IMR-90 (cell line): ENCODE results near the gene SVBP. TPM values are rescaled to one million over a fixed set of nuclear protein-coding genes. Genes with fewer than 3 reads are reported as not detected.

Experiments used
- ATAC-seq: fragments of 200-7000 bp; cut with Tn5 transposase; 2 replicates; pipeline ENCODE4 v1.9.1; 2020; ENCODE audit warnings: low read depth, mild to moderate bottlenecking, moderate library complexity
- BruUV-seq: library from RNA; stranded (reverse); fragments of 400-500 nt; replicated peaks from 2 replicates; lab custom pipeline; 2021; lab: Mats Ljungman, UMichigan
- CTCF ChIA-PET: fragments of 300-600 bp; formaldehyde crosslinking; extraction: SDS; loops from one replicate; lab custom pipeline; 2021; ENCODE audit warnings: antibody characterized with exemption; lab: Yijun Ruan, JAX
- POLR2A ChIA-PET: fragments of 300-600 bp; sonication (Branson Sonifier 250); formaldehyde crosslinking; loops from one replicate; lab custom pipeline; 2022; ENCODE audit warnings: antibody characterized with exemption; ENCODE audit not compliant: unreplicated experiment; lab: Charles Lee
- DNase-seq: peaks from one replicate; pipeline ENCODE4 v3.0.0; 2013
- H2AFZ ChIP-seq: replicated peaks from 2 replicates; pipeline ENCODE3; 2013; ENCODE audit warnings: low read length, mild to moderate bottlenecking; ENCODE audit not compliant: poor library complexity
- H2AK5ac ChIP-seq: 2 replicates; pipeline ENCODE4 v1.6.1; 2013; ENCODE audit warnings: low read depth, low read length, inconsistent platforms
- H2AK9ac ChIP-seq: replicated peaks from 2 replicates; pipeline ENCODE3; 2013; ENCODE audit warnings: mild to moderate bottlenecking, low read depth, low read length, moderate library complexity; ENCODE audit not compliant: poor library complexity
- H2BK120ac ChIP-seq: 2 replicates; pipeline ENCODE4 v1.6.1; 2013; ENCODE audit warnings: low read depth, low read length, inconsistent platforms
- H2BK15ac ChIP-seq: 3 replicates; pipeline ENCODE4 v1.6.1; 2013; ENCODE audit warnings: low read depth, low read length, inconsistent platforms
- H2BK20ac ChIP-seq: 2 replicates; pipeline ENCODE4 v1.6.1; 2013; ENCODE audit warnings: low read depth, mild to moderate bottlenecking, inconsistent platforms, low read length, moderate library complexity
- H2BK5ac ChIP-seq: 2 replicates; pipeline ENCODE4 v1.6.1; 2013; ENCODE audit warnings: mild to moderate bottlenecking, low read depth, low read length, inconsistent platforms; ENCODE audit not compliant: poor library complexity, severe bottlenecking
- H3K14ac ChIP-seq: replicated peaks from 2 replicates; pipeline ENCODE4 v1.6.1; 2013; ENCODE audit warnings: low read depth, low read length, inconsistent platforms
- H3K18ac ChIP-seq: 2 replicates; pipeline ENCODE4 v1.6.1; 2013; ENCODE audit warnings: low read depth, low read length, control low read depth
- H3K23ac ChIP-seq: 2 replicates; pipeline ENCODE4 v1.6.1; 2013; ENCODE audit warnings: low read depth, low read length, inconsistent platforms
- H3K27ac ChIP-seq: 2 replicates; pipeline ENCODE4 v1.5.1; 2013; ENCODE audit warnings: mild to moderate bottlenecking, control low read depth, low read length; ENCODE audit not compliant: insufficient read depth
- H3K27me3 ChIP-seq: 2 replicates; pipeline ENCODE4 v1.6.1; 2013; ENCODE audit warnings: low read length; ENCODE audit not compliant: control insufficient read depth, insufficient read depth
- H3K36me3 ChIP-seq: 2 replicates; pipeline ENCODE4 v1.6.1; 2013; ENCODE audit warnings: low read length, mixed read lengths; ENCODE audit not compliant: control insufficient read depth, insufficient read depth
- H3K4ac ChIP-seq: 2 replicates; pipeline ENCODE4 v1.6.1; 2013; ENCODE audit warnings: low read depth, low read length, inconsistent platforms
- H3K4me1 ChIP-seq: 2 replicates; pipeline ENCODE4 v1.6.1; 2013; ENCODE audit warnings: low read length, mixed read lengths; ENCODE audit not compliant: control insufficient read depth, insufficient read depth
- H3K4me2 ChIP-seq: 2 replicates; pipeline ENCODE4 v1.6.1; 2013; ENCODE audit warnings: low read depth, mild to moderate bottlenecking, control low read depth, low read length, moderate library complexity
- H3K4me3 ChIP-seq: 2 replicates; pipeline ENCODE4 v1.5.1; 2013; ENCODE audit warnings: low read depth, mild to moderate bottlenecking, control low read depth, low read length, moderate library complexity; ENCODE audit not compliant: insufficient read depth
- H3K56ac ChIP-seq: 2 replicates; pipeline ENCODE4 v1.6.1; 2013; ENCODE audit warnings: low read length, inconsistent platforms; ENCODE audit not compliant: insufficient read depth; ENCODE audit errors: extremely low read depth
- H3K79me1 ChIP-seq, 2 experiments: 2 replicates each; pipeline ENCODE4 v1.6.1; 2013; ENCODE audit warnings: low read length in 2 of 2, inconsistent platforms in 1 of 2, low read depth in 1 of 2
- H3K9ac ChIP-seq: 2 replicates; pipeline ENCODE4 v1.6.1; 2013; ENCODE audit warnings: low read depth, low read length, control low read depth
- H3K9me1 ChIP-seq: 2 replicates; pipeline ENCODE4 v1.6.1; 2013; ENCODE audit warnings: low read length, inconsistent platforms; ENCODE audit not compliant: insufficient read depth
- H3K9me3 ChIP-seq: 2 replicates; pipeline ENCODE4 v1.6.1; 2013; ENCODE audit warnings: low read length; ENCODE audit not compliant: control insufficient read depth, insufficient read depth
- H4K20me1 ChIP-seq: 2 replicates; pipeline ENCODE4 v1.6.1; 2013; ENCODE audit warnings: low read length, inconsistent platforms; ENCODE audit not compliant: insufficient read depth
- H4K5ac ChIP-seq: 2 replicates; pipeline ENCODE4 v1.6.1; 2013; ENCODE audit warnings: mild to moderate bottlenecking, low read depth, low read length, control low read depth
- H4K8ac ChIP-seq, 2 experiments: 2 replicates each; pipeline ENCODE4 v1.6.1; 2013; ENCODE audit warnings: low read depth in 2 of 2, low read length in 2 of 2, control low read depth in 1 of 2, inconsistent platforms in 1 of 2
- H4K91ac ChIP-seq: 2 replicates; pipeline ENCODE4 v1.6.1; 2013; ENCODE audit warnings: low read depth, low read length, inconsistent platforms; ENCODE audit not compliant: insufficient read depth
- CEBPB ChIP-seq: IDR thresholded peaks from 2 replicates; pipeline ENCODE4 v1.6.1; 2012; ENCODE audit warnings: low read depth, low read length, improper control_type of control experiment
- MAFK ChIP-seq: IDR thresholded peaks from 2 replicates; pipeline ENCODE4 v1.6.1; 2012; ENCODE audit warnings: low read depth, low read length, improper control_type of control experiment
- MXI1 ChIP-seq: IDR thresholded peaks from 2 replicates; pipeline ENCODE4 v1.6.1; 2012; ENCODE audit warnings: low read depth, mild to moderate bottlenecking, low read length, moderate library complexity, borderline replicate concordance
- POLR2A ChIP-seq: IDR thresholded peaks from 2 replicates; pipeline ENCODE4 v1.6.1; 2012; ENCODE audit warnings: mild to moderate bottlenecking, low read depth, low read length
- RAD21 ChIP-seq: IDR thresholded peaks from 2 replicates; pipeline ENCODE4 v1.6.1; 2012; ENCODE audit warnings: low read length, improper control_type of control experiment
- RFX5 ChIP-seq: IDR thresholded peaks from 2 replicates; pipeline ENCODE4 v1.8.0; 2012; ENCODE audit warnings: low read depth, mild to moderate bottlenecking, low read length, moderate library complexity
- WGBS, 2 experiments: methylation state at CpG; one replicate each; pipeline versions ENCODE4 v1.1.5 to v1.1.7; 2013; ENCODE audit warnings: missing lambda C conversion rate in 2 of 2; ENCODE audit not compliant: insufficient read length in 1 of 2; ENCODE audit errors: extremely low coverage in 2 of 2; 5-methylcytosine and 5-hydroxymethylcytosine counted together
- dilution Hi-C: fragments of 300-500 bp; cut with HindIII; formaldehyde crosslinking; loops from one replicate; pipeline ENCODE4 v1.14.3; 2018; ENCODE audit warnings: low sequenced_read_pairs; ENCODE audit not compliant: unreplicated experiment
- in situ Hi-C: fragments of 300-500 bp; cut with MboI; formaldehyde crosslinking; loops from 3 replicates; pipeline ENCODE4 v1.14.3; 2019; ENCODE audit warnings: low sequenced_read_pairs, inconsistent platforms, mixed read lengths
- intact Hi-C: fragments of 100-400 bp; cut with micrococcal nuclease; formaldehyde crosslinking; loops from 2 replicates; pipeline ENCODE4 v1.10.0; 2022
- polyA plus RNA-seq, 3 experiments: library from polyadenylated mRNA; depleted of rRNA; stranded (reverse); fragments of >200 nt; gene quantifications; 2 replicates each; pipeline ENCODE4 v1.2.3, GENCODE V29; 2012; ENCODE audit warnings: low replicate concordance in 1 of 3
- total RNA-seq: library from RNA; depleted of rRNA; stranded (reverse); fragments of >200 nt; gene quantifications from 2 replicates; pipeline ENCODE4 v1.2.3, GENCODE V29; 2012
- TF ChIP-seq, protein P1 (sequence below): conservative IDR thresholded peaks from 2 replicates; pipeline ENCODE4 v1.5.1; 2012; ENCODE audit warnings: mild to moderate bottlenecking, low read depth, low read length, improper control_type of control experiment

SVBP gene
- total and polyA plus RNA-seq, 2 of the 4 experiments (the other 2 are of a cell fraction) = 9.7 to 11.5 TPM

DNA sequence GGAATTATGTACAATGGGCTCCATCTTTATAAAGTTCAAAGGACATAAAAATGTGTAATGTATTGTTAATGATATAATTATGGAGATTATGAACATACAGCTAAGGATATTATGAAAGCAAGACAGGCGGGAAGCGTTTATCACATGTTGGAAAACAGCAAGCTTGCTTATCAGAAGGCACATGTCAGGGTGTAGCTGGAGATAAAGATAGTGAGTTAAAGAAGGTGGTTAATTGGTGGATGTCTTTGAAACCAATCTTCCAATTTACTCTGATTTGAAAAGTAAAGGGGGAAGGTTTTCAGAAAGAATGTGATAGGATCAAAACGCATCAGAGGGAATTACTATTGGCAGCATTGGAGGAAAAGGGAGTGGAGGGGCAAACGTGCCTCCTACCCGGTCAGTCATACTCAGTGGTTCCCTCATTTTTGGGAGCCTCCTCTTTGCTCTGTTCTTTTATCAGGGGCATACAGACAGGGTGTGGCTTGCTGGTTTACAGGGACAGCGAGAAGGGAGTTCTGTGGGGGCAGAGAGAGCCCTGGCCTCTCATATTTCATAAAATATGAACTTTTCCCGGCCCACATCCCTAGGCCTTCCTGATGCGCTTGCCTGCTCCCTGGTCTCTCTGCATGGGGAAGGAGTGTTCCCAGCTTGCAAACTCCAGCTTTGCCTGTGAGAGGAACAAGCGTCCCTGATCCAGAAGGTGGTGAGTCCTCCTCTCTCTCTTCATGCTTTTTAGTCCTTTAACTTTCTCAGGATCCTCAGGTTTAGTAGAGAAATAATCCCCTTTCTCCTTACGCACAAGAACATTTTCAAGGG lies 8.0 kb upstream of the SVBP start:
- Histone ChIP-seq H3K9me1 (no peaks in the 10 kb centered on the region), H3K27ac (no peak overlapping the region), H3K27me3 (no peaks in the 10 kb centered on the region), H4K5ac (no peak overlapping the region), H3K18ac (no peak overlapping the region; the same call in 1 of the 2 replicates), H4K91ac (no peak overlapping the region), H4K8ac (no peak overlapping the region), H4K20me1 (no peaks in the 10 kb centered on the region), H3K4ac (no peak overlapping the region), H3K23ac (no peak overlapping the region), H3K56ac (no peak overlapping the region), H2BK120ac (no peak overlapping the region), H3K9me3 (no peaks in the 10 kb centered on the region), H2AK9ac (no peak overlapping the region), H3K36me3 (peaks cover 4% of the 10 kb centered on the region; the same call in 1 of the 2 replicates), H3K4me3 (no peak overlapping the region), H2BK15ac (no peak overlapping the region), H2AFZ (no peak overlapping the region), H2AK5ac (no peak overlapping the region), H3K79me1 (peaks cover 4 to 9% of the 10 kb centered on the region in 2 experiments; a peak in 3 of 4 replicates), H2BK5ac (no peak overlapping the region), H3K14ac (no peak overlapping the region), H2BK20ac (no peak overlapping the region), H3K4me2 (no peak overlapping the region), H3K9ac (no peak overlapping the region), H3K4me1 (no peaks in the 10 kb centered on the region)
- TF ChIP-seq CEBPB = no peak
- TF ChIP-seq MXI1 = no peak
- TF ChIP-seq MAFK = no peak
- TF ChIP-seq, protein P1, sequence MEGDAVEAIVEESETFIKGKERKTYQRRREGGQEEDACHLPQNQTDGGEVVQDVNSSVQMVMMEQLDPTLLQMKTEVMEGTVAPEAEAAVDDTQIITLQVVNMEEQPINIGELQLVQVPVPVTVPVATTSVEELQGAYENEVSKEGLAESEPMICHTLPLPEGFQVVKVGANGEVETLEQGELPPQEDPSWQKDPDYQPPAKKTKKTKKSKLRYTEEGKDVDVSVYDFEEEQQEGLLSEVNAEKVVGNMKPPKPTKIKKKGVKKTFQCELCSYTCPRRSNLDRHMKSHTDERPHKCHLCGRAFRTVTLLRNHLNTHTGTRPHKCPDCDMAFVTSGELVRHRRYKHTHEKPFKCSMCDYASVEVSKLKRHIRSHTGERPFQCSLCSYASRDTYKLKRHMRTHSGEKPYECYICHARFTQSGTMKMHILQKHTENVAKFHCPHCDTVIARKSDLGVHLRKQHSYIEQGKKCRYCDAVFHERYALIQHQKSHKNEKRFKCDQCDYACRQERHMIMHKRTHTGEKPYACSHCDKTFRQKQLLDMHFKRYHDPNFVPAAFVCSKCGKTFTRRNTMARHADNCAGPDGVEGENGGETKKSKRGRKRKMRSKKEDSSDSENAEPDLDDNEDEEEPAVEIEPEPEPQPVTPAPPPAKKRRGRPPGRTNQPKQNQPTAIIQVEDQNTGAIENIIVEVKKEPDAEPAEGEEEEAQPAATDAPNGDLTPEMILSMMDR = no peak
- no peak for TF ChIP-seq POLR2A
- TF ChIP-seq RAD21 = no peak
- TF ChIP-seq RFX5 = no peak
- ATAC-seq (no peak), DNase-seq (no peak)
- in situ Hi-C loops = no loop called here
- intact Hi-C loops = no loop called here
- WGBS, 2 experiments = 92% methylated on average over 2 of the region's 10 CpGs; no CpG with 5 or more reads in 1 of the 2 experiments
- POLR2A ChIA-PET = no interaction called here
- dilution Hi-C loops = no loop called here
- CTCF ChIA-PET = no interaction called here
- no TSS peak for BruUV-seq
